ENCODE measurements around the gene LRTM2. TPM values are rescaled to one million over a fixed set of nuclear protein-coding genes. Genes with fewer than 3 reads are reported as not detected.

Gene LRTM2
- total and polyA plus RNA-seq, 9 of the 15 experiments (the other 6 are each of a cell fraction or from before 2014, with no cell fraction given): 0.09 TPM; not detected in 8

DNA sequence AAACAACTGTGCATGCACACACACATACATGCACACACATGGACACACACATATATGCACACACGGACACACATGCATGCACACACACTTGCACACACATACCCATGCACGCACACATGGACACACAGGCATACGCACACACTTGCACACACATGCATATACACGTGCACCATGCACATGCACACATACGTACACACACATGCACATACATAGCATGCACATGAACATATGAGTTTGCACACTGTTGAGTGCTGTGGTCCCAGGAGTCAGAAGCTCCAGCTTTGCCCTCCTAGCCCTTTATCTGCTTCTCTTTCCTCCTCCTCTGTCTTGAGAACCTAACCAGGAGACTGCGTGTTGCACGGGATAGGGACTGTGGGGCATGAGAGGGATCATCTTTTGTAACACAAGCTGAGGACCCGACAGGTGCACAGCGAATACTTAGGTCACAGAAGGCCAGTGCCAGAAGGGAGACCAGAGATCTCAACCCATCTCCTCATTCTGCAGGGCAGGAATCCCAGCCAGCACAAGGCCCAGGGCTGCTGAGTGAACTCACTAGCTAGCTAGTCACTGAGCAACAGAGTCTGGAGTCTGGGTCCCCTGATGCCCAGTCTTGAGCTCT is 3.5 kb upstream of the LRTM2 start:
- Histone ChIP-seq H3K36me3 (ENCODE audit: control insufficient read depth, insufficient read depth, low read length) (no peaks in the 10 kb centered on the region), H4K20me1 (replicated peaks; ENCODE audit: control insufficient read depth, insufficient read depth, low read length) (no peaks in the 10 kb centered on the region; the same call in 1 of the 2 replicates), H3K4me2 (ENCODE audit: insufficient read depth, low read length) (no peak overlapping the region), H3K9me3 (replicated peaks; ENCODE audit: control insufficient read depth, insufficient read depth, low read depth, low read length) (no peaks in the 10 kb centered on the region), H3K4me1 (replicated peaks in 1 of 2; ENCODE audit: control insufficient read depth in 2 of 2, insufficient read depth in 2 of 2, low read length in 2 of 2) (peaks cover 6 to 16% of the 10 kb centered on the region in 2 experiments; a peak in 4 of 5 replicates), H3K79me2 (ENCODE audit: control insufficient read depth, insufficient read depth, low read length) (no peaks in the 10 kb centered on the region), H3K4me3 (no peak overlapping the region), H3K9me1 (ENCODE audit: control insufficient read depth, insufficient read depth, low read length) (no peaks in the 10 kb centered on the region), H2AFZ (ENCODE audit: low read depth, low read length) (no peak overlapping the region), H3K27ac (ENCODE audit: extremely low read depth, low read depth, low read length) (no peak overlapping the region; the same call in 2 of the 3 replicates), H3K27me3 (ENCODE audit: control insufficient read depth in 2 of 2, insufficient read depth in 2 of 2, low read length in 2 of 2) (peaks cover 33 to 68% of the 10 kb centered on the region in 2 experiments; a peak in 4 of 5 replicates), H3K9ac (ENCODE audit: insufficient read depth in 1 of 2, low read depth in 2 of 2, low read length in 2 of 2) (no peak overlapping the region)
- intact Hi-C loops (cut with micrococcal nuclease): loop anchor here (10.0 kb wide), 1 partner anchor 98 kb away; the partner anchor contains the start of gene CACNA2D4
- 43% methylated on average over 9 of the region's 9 CpGs for WGBS (ENCODE audit: insufficient coverage, low coverage, missing lambda C conversion rate)
- peak; percentile 26 for FAIRE-seq
- TF ChIP-seq SMARCA5 (IDR thresholded peaks at IDR 0.05) (no peak), MTA3 (IDR thresholded peaks at IDR 0.05; ENCODE audit: borderline replicate concordance) (no peak), MNT (conservative IDR thresholded peaks at IDR 0.05) (no peak), PRPF4 (IDR thresholded peaks at IDR 0.05; ENCODE audit: insufficient read depth, low read depth, low read length, poor library complexity, severe bottlenecking) (no peak), KDM1A (IDR thresholded peaks at IDR 0.05) (peak in 1 of 2 experiments; percentile 90; a peak in 2 of 4 replicates), PKNOX1 (IDR thresholded peaks at IDR 0.05) (no peak), XRCC4 (IDR thresholded peaks at IDR 0.05; ENCODE audit: extremely low read depth, insufficient read depth, insufficient read length) (no peak), PATZ1 (CRISPR knock-in tag; IDR thresholded peaks at IDR 0.05; ENCODE audit: borderline replicate concordance) (no peak)
- TF ChIP-seq, protein P1, sequence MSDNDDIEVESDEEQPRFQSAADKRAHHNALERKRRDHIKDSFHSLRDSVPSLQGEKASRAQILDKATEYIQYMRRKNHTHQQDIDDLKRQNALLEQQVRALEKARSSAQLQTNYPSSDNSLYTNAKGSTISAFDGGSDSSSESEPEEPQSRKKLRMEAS (CRISPR knock-in tag; IDR thresholded peaks at IDR 0.05): 0 out of 2 replicates have a peak, but pooled peaks have one; percentile 21
- TF ChIP-seq, protein P2, sequence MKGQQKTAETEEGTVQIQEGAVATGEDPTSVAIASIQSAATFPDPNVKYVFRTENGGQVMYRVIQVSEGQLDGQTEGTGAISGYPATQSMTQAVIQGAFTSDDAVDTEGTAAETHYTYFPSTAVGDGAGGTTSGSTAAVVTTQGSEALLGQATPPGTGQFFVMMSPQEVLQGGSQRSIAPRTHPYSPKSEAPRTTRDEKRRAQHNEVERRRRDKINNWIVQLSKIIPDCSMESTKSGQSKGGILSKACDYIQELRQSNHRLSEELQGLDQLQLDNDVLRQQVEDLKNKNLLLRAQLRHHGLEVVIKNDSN (CRISPR knock-in tag; IDR thresholded peaks at IDR 0.05): no peak
- no peak for DNase-seq (ENCODE audit: extremely low read depth in 1 of 4, low spot score in 3 of 4)
- ChIA-PET CTCF (ENCODE audit: low intra/inter-chr PET ratio) (no interaction called here), POLR2A (no interaction called here)
- in situ Hi-C loops (cut with MboI): no loop called here
- no peak for ATAC-seq
- BruUV-seq (replicated peaks): no TSS peak

Measured in K562 (cell line).